H1 (cell line): Measurements from ENCODE around the gene CYP3A7. TPM values are rescaled to one million over a fixed set of nuclear protein-coding genes. Genes with fewer than 3 reads are reported as not detected.

ENCODE experiments used
- CTCF ChIA-PET: fragments of 300-600 bp; sonication (Branson Sonifier 250); formaldehyde crosslinking; loops from one replicate; lab custom pipeline; 2021; ENCODE audit not compliant: partially characterized antibody; lab: Charles Lee
- POLR2A ChIA-PET: fragments of 300-600 bp; sonication (Branson Sonifier 250); formaldehyde crosslinking; loops from one replicate; lab custom pipeline; 2021; ENCODE audit warnings: inconsistent platforms; ENCODE audit not compliant: partially characterized antibody; lab: Charles Lee
- DNase-seq, 2 experiments: peaks; one replicate each; pipeline versions ENCODE4 v3.0.0 to v3.0.0-alpha.2; 2010 to 2022; ENCODE audit warnings: low spot score in 2 of 2, low read depth in 1 of 2, mixed read lengths in 1 of 2
- FAIRE-seq: peaks from 2 replicates; lab custom pipeline; 2011; peaks lifted over from hg19 to GRCh38; lab: Jason Lieb, UNC
- H2AFZ ChIP-seq: 2 replicates; pipeline ENCODE4 v1.8.1; 2012; ENCODE audit warnings: low read length, inconsistent platforms
- H2AK5ac ChIP-seq: 2 replicates; pipeline ENCODE4 v1.6.1; 2013; ENCODE audit warnings: low read depth, low read length
- H2BK120ac ChIP-seq: replicated peaks from 2 replicates; pipeline ENCODE3; 2013; ENCODE audit warnings: low read depth, low read length, inconsistent platforms
- H2BK12ac ChIP-seq: 2 replicates; pipeline ENCODE4 v1.6.1; 2013; ENCODE audit warnings: low read depth, low read length
- H2BK15ac ChIP-seq: 2 replicates; pipeline ENCODE4 v1.6.1; 2013; ENCODE audit warnings: low read length
- H2BK20ac ChIP-seq: 2 replicates; pipeline ENCODE4 v1.6.1; 2013; ENCODE audit warnings: low read length
- H2BK5ac ChIP-seq: 2 replicates; pipeline ENCODE4 v1.6.1; 2013; ENCODE audit warnings: low read depth, low read length
- H3K14ac ChIP-seq: 2 replicates; pipeline ENCODE4 v1.6.1; 2013; ENCODE audit warnings: inconsistent platforms; ENCODE audit not compliant: insufficient read length
- H3K18ac ChIP-seq: 2 replicates; pipeline ENCODE4 v1.6.1; 2013; ENCODE audit warnings: low read length; ENCODE audit errors: extremely low read depth
- H3K23ac ChIP-seq: 2 replicates; pipeline ENCODE4 v1.6.1; 2013; ENCODE audit warnings: inconsistent platforms; ENCODE audit not compliant: insufficient read length
- H3K23me2 ChIP-seq: 2 replicates; pipeline ENCODE4 v1.6.1; 2013; ENCODE audit warnings: low read depth, low read length
- H3K27ac ChIP-seq: 2 replicates; pipeline ENCODE4 v1.6.1; 2011; ENCODE audit warnings: low read depth, low read length, inconsistent platforms
- H3K27me3 ChIP-seq, 4 experiments: replicated peaks in 1 of 4; 1 replicate in 1 of 4; 2 replicates in 3 of 4; pipeline versions ENCODE4 v1.6.1 to v1.8.1; 2011 to 2013; ENCODE audit warnings: low read length in 3 of 4, mild to moderate bottlenecking in 3 of 4, inconsistent platforms in 2 of 4, mixed read lengths in 2 of 4, moderate library complexity in 1 of 4; ENCODE audit not compliant: control insufficient read depth in 3 of 4, insufficient read depth in 3 of 4; ENCODE audit errors: extremely low read depth in 1 of 4
- H3K36me3 ChIP-seq, 4 experiments: 2 replicates each; pipeline versions ENCODE4 v1.6.1 to v1.8.1; 2011 to 2013; ENCODE audit warnings: mild to moderate bottlenecking in 4 of 4, low read length in 3 of 4, moderate library complexity in 2 of 4, control low read depth in 1 of 4, inconsistent platforms in 1 of 4; ENCODE audit not compliant: insufficient read depth in 4 of 4, control insufficient read depth in 2 of 4
- H3K4ac ChIP-seq: replicated peaks from 2 replicates; pipeline ENCODE3; 2013; ENCODE audit warnings: low read length, low read depth, mixed read lengths, inconsistent platforms; ENCODE audit not compliant: insufficient read length
- H3K4me1 ChIP-seq, 4 experiments: replicated peaks in 1 of 4; 1 replicate in 1 of 4; 2 replicates in 3 of 4; pipeline versions ENCODE4 v1.6.1 to v1.8.1; 2011 to 2013; ENCODE audit warnings: low read length in 3 of 4, inconsistent platforms in 2 of 4, mixed read lengths in 1 of 4; ENCODE audit not compliant: insufficient read depth in 4 of 4, control insufficient read depth in 3 of 4
- H3K4me2 ChIP-seq, 2 experiments: 2 replicates each; pipeline versions ENCODE4 v1.6.1 to v1.8.1; 2011 to 2013; ENCODE audit warnings: low read depth in 2 of 2, low read length in 2 of 2, control low read depth in 1 of 2, inconsistent platforms in 1 of 2, mild to moderate bottlenecking in 1 of 2; ENCODE audit not compliant: insufficient read depth in 1 of 2
- H3K4me3 ChIP-seq, 4 experiments: fragments of 200-600, 300-600 bp in 1 of 4; sonication (generic), shearing (Covaris generic), sonication (Bioruptor Twin) in 1 of 4; 2 replicates each; pipeline versions ENCODE4 v1.5.1 to v1.8.1; 2011 to 2016; ENCODE audit warnings: low read length in 4 of 4, low read depth in 3 of 4, control low read depth in 2 of 4, inconsistent platforms in 2 of 4, mild to moderate bottlenecking in 2 of 4, mixed read lengths in 1 of 4, moderate library complexity in 1 of 4; ENCODE audit not compliant: insufficient read depth in 2 of 4; ENCODE audit errors: extremely low read depth in 1 of 4
- H3K56ac ChIP-seq: replicated peaks from 2 replicates; pipeline ENCODE3; 2013; ENCODE audit warnings: low read depth, mild to moderate bottlenecking, mixed read lengths, low read length, inconsistent platforms; ENCODE audit not compliant: insufficient read length
- H3K79me1 ChIP-seq: 2 replicates; pipeline ENCODE4 v1.6.1; 2013; ENCODE audit warnings: low read depth, low read length, control low read depth
- H3K79me2 ChIP-seq, 2 experiments: 2 replicates each; pipeline versions ENCODE4 v1.6.1 to v1.8.1; 2012 to 2013; ENCODE audit warnings: low read length in 2 of 2, mild to moderate bottlenecking in 2 of 2, inconsistent platforms in 1 of 2; ENCODE audit not compliant: insufficient read depth in 2 of 2, control insufficient read depth in 1 of 2
- H3K9ac ChIP-seq, 4 experiments: replicated peaks in 1 of 4; 1 replicate in 1 of 4; 2 replicates in 3 of 4; pipeline versions ENCODE4 v1.6.1 to v1.8.1; 2011 to 2013; ENCODE audit warnings: low read depth in 3 of 4, low read length in 3 of 4, control low read depth in 2 of 4, mild to moderate bottlenecking in 2 of 4, moderate library complexity in 2 of 4, inconsistent platforms in 1 of 4; ENCODE audit errors: extremely low read depth in 1 of 4
- H3K9me3 ChIP-seq, 2 experiments: 2 replicates each; pipeline versions ENCODE4 v1.6.1 to v1.8.1; 2012 to 2013; ENCODE audit warnings: mild to moderate bottlenecking in 2 of 2, moderate library complexity in 2 of 2, control low read depth in 1 of 2, inconsistent platforms in 1 of 2, low read depth in 1 of 2, low read length in 1 of 2, mixed read lengths in 1 of 2; ENCODE audit not compliant: insufficient read depth in 2 of 2
- H4K20me1 ChIP-seq, 2 experiments: replicated peaks in 1 of 2; 2 replicates each; pipeline versions ENCODE3 to v1.8.1; 2011 to 2013; ENCODE audit warnings: inconsistent platforms in 2 of 2, low read length in 2 of 2, mild to moderate bottlenecking in 1 of 2; ENCODE audit not compliant: insufficient read depth in 2 of 2, control insufficient read depth in 1 of 2
- H4K5ac ChIP-seq: 2 replicates; pipeline ENCODE4 v1.6.1; 2013; ENCODE audit warnings: low read length, low read depth, mixed read lengths, inconsistent platforms; ENCODE audit not compliant: insufficient read length
- H4K8ac ChIP-seq: 2 replicates; pipeline ENCODE4 v1.8.0; 2013; ENCODE audit warnings: mild to moderate bottlenecking, moderate library complexity, low read length, inconsistent platforms; ENCODE audit not compliant: insufficient read depth; ENCODE audit errors: extremely low read depth
- H4K91ac ChIP-seq: replicated peaks from 2 replicates; pipeline ENCODE3; 2013; ENCODE audit warnings: low read length, mixed read lengths, inconsistent platforms; ENCODE audit not compliant: insufficient read length
- CHD1 ChIP-seq: IDR thresholded peaks from 2 replicates; pipeline ENCODE4 v1.6.1; 2012; ENCODE audit warnings: low read depth, low read length, improper control_type of control experiment
- CTBP2 ChIP-seq: IDR thresholded peaks from 2 replicates; pipeline ENCODE4 v1.7.0; 2011; ENCODE audit warnings: borderline replicate concordance, mild to moderate bottlenecking, moderate library complexity, mixed read lengths, low read length; ENCODE audit not compliant: insufficient read depth, insufficient read length
- HDAC6 ChIP-seq: IDR thresholded peaks from one replicate; pipeline ENCODE4 v1.7.1; 2012; ENCODE audit warnings: low read depth, mild to moderate bottlenecking, inconsistent platforms, low read length, moderate library complexity
- JUND ChIP-seq: IDR thresholded peaks from 2 replicates; pipeline ENCODE4 v1.6.1; 2011; ENCODE audit warnings: mild to moderate bottlenecking, improper control_type of control experiment, low read length
- KDM1A ChIP-seq: fragments of 200-600, 300-600 bp; sonication (generic); IDR thresholded peaks from 2 replicates; pipeline ENCODE4 v1.7.1; 2016; ENCODE audit warnings: mild to moderate bottlenecking, low read length, borderline replicate concordance
- KDM5A ChIP-seq: fragments of 200-600 bp; IDR thresholded peaks from 2 replicates; pipeline ENCODE4 v1.7.1; 2012; ENCODE audit warnings: mild to moderate bottlenecking, low read length, inconsistent platforms, mixed read lengths
- POU5F1 ChIP-seq: IDR thresholded peaks from 2 replicates; pipeline ENCODE4 v1.6.1; 2011; ENCODE audit warnings: low read depth, mild to moderate bottlenecking, low read length, moderate library complexity
- RNF2 ChIP-seq: fragments of 200-900, 300-1000 bp; sonication (generic); IDR thresholded peaks from 2 replicates; pipeline ENCODE4 v1.7.1; 2016; ENCODE audit warnings: borderline replicate concordance, low read depth, mild to moderate bottlenecking, antibody characterized with exemption, low read length; ENCODE audit not compliant: poor library complexity, severe bottlenecking; ENCODE audit errors: missing control alignments
- SP1 ChIP-seq: IDR thresholded peaks from 2 replicates; pipeline ENCODE4 v1.6.1; 2011; ENCODE audit warnings: low read depth, low read length
- SRF ChIP-seq: IDR thresholded peaks from 2 replicates; pipeline ENCODE4 v1.6.1; 2011; ENCODE audit warnings: mild to moderate bottlenecking, low read depth, low read length, moderate library complexity
- TAF1 ChIP-seq: IDR thresholded peaks from 2 replicates; pipeline ENCODE4 v1.6.1; 2011; ENCODE audit warnings: mild to moderate bottlenecking, low read depth, low read length
- YY1 ChIP-seq: IDR thresholded peaks from 2 replicates; pipeline ENCODE4 v1.6.1; 2011; ENCODE audit warnings: low read depth, mild to moderate bottlenecking, low read length
- WGBS, 2 experiments: shearing (Covaris generic) in 1 of 2; methylation state at CpG; one replicate each; pipeline versions ENCODE4 v1.1.6 to v1.1.7; 2013 to 2015; ENCODE audit warnings: low lambda C conversion rate in 2 of 2, mixed read lengths in 2 of 2, inconsistent platforms in 1 of 2, low coverage in 1 of 2, missing lambda C conversion rate in 1 of 2; ENCODE audit not compliant: insufficient replicate concordance in 2 of 2, insufficient coverage in 1 of 2, insufficient read length in 1 of 2; ENCODE audit errors: extremely low coverage in 1 of 2, missing lambda C conversion rate in 1 of 2; 5-methylcytosine and 5-hydroxymethylcytosine counted together
- polyA plus RNA-seq, 7 experiments: library from polyadenylated mRNA; depleted of rRNA in 3 of 7; stranded (reverse) in 5 of 7; unstranded in 2 of 7; fragments of >200 nt in 5 of 7; fragments of 200-250 nt in 2 of 7; gene quantifications; 1 replicate in 5 of 7; 2 replicates in 1 of 7; 4 replicates in 1 of 7; pipeline versions ENCODE4 v1.2.1 to v1.2.3, GENCODE V29; 2011 to 2013; ENCODE audit warnings: missing spikeins in 2 of 7, mixed read lengths in 2 of 7
- total RNA-seq: library from RNA; stranded (reverse); fragmentation: NEBNext Ultra II Directional; extraction: Animal tissue kit (Norgen Biotek cat#: 25700); gene quantifications from 2 replicates; pipeline ENCODE4 v1.2.1, GENCODE V29; 2021
- TF ChIP-seq, protein P1 (sequence below): IDR thresholded peaks from 2 replicates; pipeline ENCODE4 v1.6.1; 2011; ENCODE audit warnings: low read depth, mild to moderate bottlenecking, low read length; ENCODE audit not compliant: insufficient read depth
- TF ChIP-seq, protein P2 (sequence below): IDR thresholded peaks from 2 replicates; pipeline ENCODE4 v1.6.1; 2012; ENCODE audit warnings: inconsistent platforms

CYP3A7 gene
- total and polyA plus RNA-seq, 2 of the 8 experiments (the other 6 are each of a cell fraction or from before 2014, with no cell fraction given) = not detected

DNA sequence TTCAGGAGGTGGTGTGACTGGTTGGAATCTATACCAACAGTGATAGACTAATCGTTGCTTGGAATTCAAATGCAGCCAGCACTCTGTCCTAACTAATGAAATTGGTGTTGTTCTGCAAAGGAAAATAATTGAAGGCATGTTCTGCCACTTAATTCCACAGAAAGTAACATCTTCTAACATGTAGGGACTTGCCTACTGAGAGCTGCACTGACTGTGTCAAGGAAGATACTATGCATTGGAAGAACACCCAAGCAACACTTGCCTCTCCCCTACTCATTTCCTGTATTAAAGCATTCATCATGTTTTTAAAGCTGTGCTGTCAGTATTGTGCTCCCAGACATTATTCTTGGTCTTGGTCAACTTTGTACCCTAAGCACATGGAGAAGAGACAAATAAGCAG lies 2.7 kb upstream of the CYP3A7 start:
- WGBS, 2 experiments = 86% methylated on average over 1 of the region's 1 CpG; no CpG with 5 or more reads in 1 of the 2 experiments

More for the DNA sequence above, 2.7 kb upstream of the CYP3A7 start:
- no peak overlapping the region for H2BK5ac ChIP-seq
- no peak overlapping the region for H3K23ac ChIP-seq
- H2BK20ac ChIP-seq = no peak overlapping the region
- H3K4me1 ChIP-seq = peaks cover 0 to 7% (median 2%) of the 10 kb centered on the region in 4 experiments; a peak in 3 of 7 replicates
- no peak overlapping the region for H3K9ac ChIP-seq
- POLR2A ChIA-PET = no interaction called here
- no peak overlapping the region for H3K56ac ChIP-seq
- no peaks in the 10 kb centered on the region for H3K79me1 ChIP-seq
- no peak overlapping the region for H3K4me2 ChIP-seq
- no peak for TF ChIP-seq SRF
- TF ChIP-seq RNF2 = no peak
- TF ChIP-seq KDM1A = no peak
- TF ChIP-seq, protein P1, sequence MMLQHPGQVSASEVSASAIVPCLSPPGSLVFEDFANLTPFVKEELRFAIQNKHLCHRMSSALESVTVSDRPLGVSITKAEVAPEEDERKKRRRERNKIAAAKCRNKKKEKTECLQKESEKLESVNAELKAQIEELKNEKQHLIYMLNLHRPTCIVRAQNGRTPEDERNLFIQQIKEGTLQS = no peak
- no peak for TF ChIP-seq SP1
- TF ChIP-seq POU5F1 = no peak
- TF ChIP-seq KDM5A = no peak
- TF ChIP-seq CTBP2 = no peak
- TF ChIP-seq YY1 = no peak
- TF ChIP-seq HDAC6 = no peak
- TF ChIP-seq CHD1 = no peak
- TF ChIP-seq TAF1 = no peak
- no peak for TF ChIP-seq JUND
- TF ChIP-seq, protein P2, sequence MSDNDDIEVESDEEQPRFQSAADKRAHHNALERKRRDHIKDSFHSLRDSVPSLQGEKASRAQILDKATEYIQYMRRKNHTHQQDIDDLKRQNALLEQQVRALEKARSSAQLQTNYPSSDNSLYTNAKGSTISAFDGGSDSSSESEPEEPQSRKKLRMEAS = no peak
- no peaks in the 10 kb centered on the region for H3K79me2 ChIP-seq
- no peak overlapping the region for H4K8ac ChIP-seq
- no peak overlapping the region for H2BK12ac ChIP-seq
- no peak overlapping the region for H4K5ac ChIP-seq
- H3K14ac ChIP-seq = no peak overlapping the region
- H3K4ac ChIP-seq = no peak overlapping the region
- no peaks in the 10 kb centered on the region for H3K36me3 ChIP-seq
- H3K27ac ChIP-seq = no peak overlapping the region
- H2AFZ ChIP-seq = no peak overlapping the region
- no peak overlapping the region for H4K91ac ChIP-seq
- H3K18ac ChIP-seq = no peak overlapping the region
- H3K27me3 ChIP-seq = no peaks in the 10 kb centered on the region
- no peak overlapping the region for H2AK5ac ChIP-seq
- H3K23me2 ChIP-seq = no peaks in the 10 kb centered on the region
- CTCF ChIA-PET = interaction anchor here (0.5 kb wide), 1 partner anchor 79 kb away, joined by 5 read pairs; no protein-coding TSS in a partner anchor
- no peak overlapping the region for H2BK120ac ChIP-seq
- no peak overlapping the region for H2BK15ac ChIP-seq
- H4K20me1 ChIP-seq = no peaks in the 10 kb centered on the region
- FAIRE-seq (no peak), DNase-seq (no peak)
- no peaks in the 10 kb centered on the region for H3K9me3 ChIP-seq
- no peak overlapping the region for H3K4me3 ChIP-seq
